Measurements from ENCODE around the gene SLC35F1. TPM values are rescaled to one million over a fixed set of nuclear protein-coding genes. Genes with fewer than 3 reads are reported as not detected.

The SLC35F1 gene
- total RNA-seq, 1 experiment from 2014 or later, result 4.3 TPM

DNA sequence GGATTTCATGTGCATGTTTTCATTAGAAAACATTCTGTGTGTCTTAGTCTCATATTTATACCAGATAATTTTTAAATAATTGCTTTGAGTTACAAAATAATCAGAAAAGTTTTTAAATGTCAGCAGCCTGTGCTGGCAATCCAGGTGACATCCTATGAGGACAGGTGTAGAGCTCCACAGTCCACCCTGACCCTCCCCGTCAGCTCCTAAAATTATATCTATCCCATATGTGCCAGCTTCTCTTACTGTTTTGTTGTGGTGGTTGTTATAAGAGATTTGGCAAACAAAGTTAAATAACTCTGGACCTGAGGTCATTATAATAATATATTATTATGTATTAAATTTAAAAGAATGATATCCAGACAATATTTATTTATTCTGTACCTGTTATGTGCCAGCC is 387.8 kb downstream of the SLC35F1 start:
- Histone ChIP-seq H3K4me1 (ENCODE audit: insufficient read depth, low read length) (no peaks in the 10 kb centered on the region), H4K8ac (replicated peaks; ENCODE audit: insufficient read length, low read depth, low read length) (no peak overlapping the region), H4K91ac (ENCODE audit: insufficient read length, low read depth, low read length) (no peak overlapping the region), H3K9me3 (ENCODE audit: control insufficient read depth, low read depth, low read length) (no peaks in the 10 kb centered on the region), H2BK20ac (ENCODE audit: low read depth, low read length, poor library complexity, severe bottlenecking) (no peak overlapping the region), H2AK5ac (ENCODE audit: insufficient read length, low read length) (no peak overlapping the region), H2BK15ac (ENCODE audit: low read depth, low read length) (no peak overlapping the region), H3K23me2 (ENCODE audit: insufficient read length, low read depth, low read length, poor library complexity, severe bottlenecking) (no peaks in the 10 kb centered on the region), H3K18ac (ENCODE audit: insufficient read length, low read depth, low read length) (no peak overlapping the region), H3K79me2 (ENCODE audit: insufficient read depth, low read length) (no peaks in the 10 kb centered on the region), H4K20me1 (ENCODE audit: control insufficient read depth, insufficient read depth, insufficient read length) (no peaks in the 10 kb centered on the region), H2BK5ac (ENCODE audit: insufficient read length, low read length) (no peak overlapping the region), H3K79me1 (ENCODE audit: insufficient read depth, low read depth, low read length, poor library complexity, severe bottlenecking) (no peaks in the 10 kb centered on the region), H2BK12ac (ENCODE audit: insufficient read length, low read depth, low read length) (no peak overlapping the region), H3K14ac (ENCODE audit: insufficient read depth, low read length) (no peak overlapping the region), H3K9ac (ENCODE audit: extremely low read depth, insufficient read length, low read length) (no peak overlapping the region), H3T11ph (ENCODE audit: low read length) (no peak overlapping the region), H3K56ac (ENCODE audit: insufficient read length, low read depth, low read length) (no peak overlapping the region), H2BK120ac (ENCODE audit: low read depth, low read length, poor library complexity, severe bottlenecking) (no peak overlapping the region), H3K4me2 (ENCODE audit: insufficient read depth, insufficient read length, low read length) (no peak overlapping the region), H3K4ac (ENCODE audit: low read depth, low read length) (no peak overlapping the region), H4K5ac (ENCODE audit: insufficient read length, low read depth, low read length) (no peak overlapping the region), H2AFZ (ENCODE audit: low read length) (no peak overlapping the region), H3K27me3 (ENCODE audit: insufficient read depth, low read length) (no peaks in the 10 kb centered on the region), H3K27ac (ENCODE audit: insufficient read length, low read depth, low read length) (no peak overlapping the region), H3K23ac (ENCODE audit: insufficient read length, low read depth, low read length) (no peak overlapping the region)
- DNase-seq, result no peak
- TF ChIP-seq, protein P1, sequence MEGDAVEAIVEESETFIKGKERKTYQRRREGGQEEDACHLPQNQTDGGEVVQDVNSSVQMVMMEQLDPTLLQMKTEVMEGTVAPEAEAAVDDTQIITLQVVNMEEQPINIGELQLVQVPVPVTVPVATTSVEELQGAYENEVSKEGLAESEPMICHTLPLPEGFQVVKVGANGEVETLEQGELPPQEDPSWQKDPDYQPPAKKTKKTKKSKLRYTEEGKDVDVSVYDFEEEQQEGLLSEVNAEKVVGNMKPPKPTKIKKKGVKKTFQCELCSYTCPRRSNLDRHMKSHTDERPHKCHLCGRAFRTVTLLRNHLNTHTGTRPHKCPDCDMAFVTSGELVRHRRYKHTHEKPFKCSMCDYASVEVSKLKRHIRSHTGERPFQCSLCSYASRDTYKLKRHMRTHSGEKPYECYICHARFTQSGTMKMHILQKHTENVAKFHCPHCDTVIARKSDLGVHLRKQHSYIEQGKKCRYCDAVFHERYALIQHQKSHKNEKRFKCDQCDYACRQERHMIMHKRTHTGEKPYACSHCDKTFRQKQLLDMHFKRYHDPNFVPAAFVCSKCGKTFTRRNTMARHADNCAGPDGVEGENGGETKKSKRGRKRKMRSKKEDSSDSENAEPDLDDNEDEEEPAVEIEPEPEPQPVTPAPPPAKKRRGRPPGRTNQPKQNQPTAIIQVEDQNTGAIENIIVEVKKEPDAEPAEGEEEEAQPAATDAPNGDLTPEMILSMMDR (conservative IDR thresholded peaks at IDR 0.05), result no peak
- Mint-ChIP-seq H3K4me3 (no peak overlapping the region), H3K27ac (no peak overlapping the region), H3K9me3 (no peaks in the 10 kb centered on the region), H3K36me3 (ENCODE audit: insufficient read depth in 1 of 3, low read depth in 3 of 3) (peaks cover 0 to 2% (median 0%) of the 10 kb centered on the region in 3 experiments; a peak in 1 of 7 replicates), H3K4me1 (peaks cover 9 to 10% of the 10 kb centered on the region in 2 experiments), H3K27me3 (ENCODE audit: low read depth) (no peaks in the 10 kb centered on the region)
- no CpG with 5 or more reads among the region's 1 CpG for WGBS (ENCODE audit: extremely low coverage, insufficient read length, low lambda C conversion rate)
